HG03575 (cell line): Measurements from ENCODE around the gene DNAH14.
"Not testable (repeated sequence)": the region's sequence is repeated elsewhere in the genome, so short reads cannot be mapped to it uniquely, and the experiment has no call there.

Source experiments
- ATAC-seq: cut with Tn5 transposase; IDR thresholded peaks from one replicate; pipeline ENCODE4 v1.9.1; 2021; ENCODE audit not compliant: unreplicated experiment, insufficient number of reproducible peaks, low FRiP score; ENCODE audit errors: extremely low read depth

Gene DNAH14

GRCh38 chr1:224929335-224930237, at the start of gene DNAH14:
TSS of gene DNAH14 (plus strand) at chr1:224929675. CDS start at chr1:224952703, 23,028 bp downstream.
- no peak for ATAC-seq

- ATAC-seq, result no peak
Observed at GRCh38 chr1:224880593-224881307, 48.7 kb upstream of the DNAH14 start.

GRCh38 chr1:224881308-224881692, 48.2 kb upstream of the DNAH14 start:
- not testable (repeated sequence) for ATAC-seq

GRCh38 chr1:224881762-224882211, 47.7 kb upstream of the DNAH14 start:
- no peak for ATAC-seq

GRCh38 chr1:224882264-224882663, 47.2 kb upstream of the DNAH14 start:
- no peak for ATAC-seq

GRCh38 chr1:224883091-224883490, 46.4 kb upstream of the DNAH14 start:
- ATAC-seq, result no peak

GRCh38 chr1:224884361-224884801, 45.1 kb upstream of the DNAH14 start:
- no peak for ATAC-seq

GRCh38 chr1:224885376-224885775, 44.1 kb upstream of the DNAH14 start:
- not testable (repeated sequence) for ATAC-seq

GRCh38 chr1:224894915-224895314, 34.6 kb upstream of the DNAH14 start:
- no peak for ATAC-seq

GRCh38 chr1:224896130-224896781, 33.2 kb upstream of the DNAH14 start:
- ATAC-seq, result no peak

GRCh38 chr1:224897529-224898327, 31.7 kb upstream of the DNAH14 start:
- no peak for ATAC-seq

GRCh38 chr1:224898937-224899336, 30.5 kb upstream of the DNAH14 start:
- ATAC-seq, result no peak

GRCh38 chr1:224900062-224900630, 29.3 kb upstream of the DNAH14 start:
- ATAC-seq, result no peak

- ATAC-seq, result no peak
Observed at GRCh38 chr1:224901087-224901810, 28.2 kb upstream of the DNAH14 start.

- no peak for ATAC-seq
Observed at GRCh38 chr1:224903955-224904354, 25.5 kb upstream of the DNAH14 start.

GRCh38 chr1:224906340-224906739, 23.1 kb upstream of the DNAH14 start:
- ATAC-seq, result no peak

GRCh38 chr1:224911217-224911616, 18.3 kb upstream of the DNAH14 start:
- ATAC-seq, result no peak
